NCI-H446 treated with DMSO at 0.1 percent for 48 hours (cell line): ENCODE results near the gene PTPDC1.
"Not testable (repeated sequence)": the region's sequence is repeated elsewhere in the genome, so short reads cannot be mapped to it uniquely, and the experiment has no call there.

ENCODE experiments used
- DNase-seq: peaks from one replicate; lab custom pipeline; 2025; lab: John Stamatoyannopoulos, UW

The PTPDC1 gene

GRCh38 chr9:94094219-94095145 lies 10.2 kb downstream of the PTPDC1 start:
- not testable (repeated sequence) for DNase-seq

GRCh38 chr9:94096819-94097577 lies 12.7 kb downstream of the PTPDC1 start:
- no peak for DNase-seq

GRCh38 chr9:94097788-94098414 lies 13.6 kb downstream of the PTPDC1 start:
- peak; percentile 1 for DNase-seq

- no peak for DNase-seq
Measured at GRCh38 chr9:94100152-94100879, 16.1 kb downstream of the PTPDC1 start.

GRCh38 chr9:94101162-94101853 lies 17.0 kb downstream of the PTPDC1 start:
- no peak for DNase-seq

GRCh38 chr9:94108584-94108983 lies 24.3 kb downstream of the PTPDC1 start:
- no peak for DNase-seq

GRCh38 chr9:94110821-94111252 lies 26.6 kb downstream of the PTPDC1 start:
- no peak for DNase-seq

- no peak for DNase-seq
Measured at GRCh38 chr9:94111446-94111845, 27.2 kb downstream of the PTPDC1 start.

GRCh38 chr9:94112716-94113465 lies 28.6 kb downstream of the PTPDC1 start:
- DNase-seq, result no peak

- DNase-seq, result not testable (repeated sequence)
Measured at GRCh38 chr9:94120088-94120487, 35.8 kb downstream of the PTPDC1 start.

GRCh38 chr9:94120854-94121376 lies 36.7 kb downstream of the PTPDC1 start:
- no peak for DNase-seq

GRCh38 chr9:94126844-94127243 lies 42.6 kb downstream of the PTPDC1 start:
- no peak for DNase-seq

- DNase-seq, result no peak
Measured at GRCh38 chr9:94127806-94128205, 43.5 kb downstream of the PTPDC1 start.

- no peak for DNase-seq
Measured at GRCh38 chr9:94128580-94128979, 44.3 kb downstream of the PTPDC1 start.

- no peak for DNase-seq
Measured at GRCh38 chr9:94134629-94135028, 50.4 kb downstream of the PTPDC1 start.

- DNase-seq, result no peak
Measured at GRCh38 chr9:94135222-94135621, 51.0 kb downstream of the PTPDC1 start.

- peak; percentile 5 for DNase-seq
Measured at GRCh38 chr9:94139672-94140417, 55.6 kb downstream of the PTPDC1 start.

- no peak for DNase-seq
Measured at GRCh38 chr9:94140418-94140780, 56.1 kb downstream of the PTPDC1 start.
